ENCODE measurements around the gene NFIB. TPM values are rescaled to one million over a fixed set of nuclear protein-coding genes. Genes with fewer than 3 reads are reported as not detected.

NFIB gene
- total RNA-seq, 1 experiment from 2014 or later, result 14.3 TPM

DNA sequence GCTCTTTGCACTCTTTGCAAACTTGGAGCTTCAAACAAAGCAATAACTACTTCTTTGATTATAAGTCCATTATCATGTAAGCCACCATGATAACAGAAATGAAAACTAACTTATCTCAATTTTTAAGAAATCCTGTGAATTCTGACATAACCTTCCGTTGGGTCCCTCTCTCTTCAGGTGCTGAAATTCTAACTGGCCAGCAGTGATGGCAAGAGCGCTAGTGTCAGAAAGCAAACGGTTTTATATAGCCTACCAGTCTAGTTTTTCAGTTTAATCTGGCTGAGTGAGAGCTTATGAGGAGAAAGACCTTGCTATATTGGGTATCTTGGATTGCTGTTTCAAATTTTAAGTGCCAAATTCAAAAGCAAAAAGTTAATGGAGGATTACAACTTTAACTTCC, 13.4 kb downstream of the NFIB start:
- Histone ChIP-seq H3K23me2 (ENCODE audit: insufficient read length, low read depth, low read length, poor library complexity, severe bottlenecking) (no peaks in the 10 kb centered on the region), H3T11ph (ENCODE audit: low read length) (no peak overlapping the region), H2BK120ac (ENCODE audit: low read depth, low read length, poor library complexity, severe bottlenecking) (no peak overlapping the region), H3K9me3 (ENCODE audit: control insufficient read depth, low read depth, low read length) (no peaks in the 10 kb centered on the region), H3K4me1 (ENCODE audit: insufficient read depth, low read length) (peaks cover 5% of the 10 kb centered on the region; the same call in 1 of the 2 replicates), H3K4ac (ENCODE audit: low read depth, low read length) (no peak overlapping the region), H4K20me1 (ENCODE audit: control insufficient read depth, insufficient read depth, insufficient read length) (no peaks in the 10 kb centered on the region), H3K9ac (ENCODE audit: extremely low read depth, insufficient read length, low read length) (no peak overlapping the region), H3K4me2 (ENCODE audit: insufficient read depth, insufficient read length, low read length) (no peak overlapping the region), H3K79me1 (ENCODE audit: insufficient read depth, low read depth, low read length, poor library complexity, severe bottlenecking) (no peaks in the 10 kb centered on the region), H4K5ac (ENCODE audit: insufficient read length, low read depth, low read length) (no peak overlapping the region), H3K27me3 (ENCODE audit: insufficient read depth, low read length) (no peaks in the 10 kb centered on the region), H3K18ac (ENCODE audit: insufficient read length, low read depth, low read length) (no peak overlapping the region), H2BK20ac (ENCODE audit: low read depth, low read length, poor library complexity, severe bottlenecking) (no peak overlapping the region), H4K8ac (replicated peaks; ENCODE audit: insufficient read length, low read depth, low read length) (no peak overlapping the region), H2AFZ (ENCODE audit: low read length) (no peak overlapping the region), H3K23ac (ENCODE audit: insufficient read length, low read depth, low read length) (no peak overlapping the region), H4K91ac (ENCODE audit: insufficient read length, low read depth, low read length) (no peak overlapping the region), H2AK5ac (ENCODE audit: insufficient read length, low read length) (no peak overlapping the region), H2BK15ac (ENCODE audit: low read depth, low read length) (no peak overlapping the region), H3K79me2 (ENCODE audit: insufficient read depth, low read length) (no peaks in the 10 kb centered on the region), H2BK12ac (ENCODE audit: insufficient read length, low read depth, low read length) (no peak overlapping the region), H3K27ac (ENCODE audit: insufficient read length, low read depth, low read length) (no peak overlapping the region), H2BK5ac (ENCODE audit: insufficient read length, low read length) (no peak overlapping the region), H3K14ac (ENCODE audit: insufficient read depth, low read length) (no peak overlapping the region), H3K56ac (ENCODE audit: insufficient read length, low read depth, low read length) (no peak overlapping the region)
- TF ChIP-seq, protein P1, sequence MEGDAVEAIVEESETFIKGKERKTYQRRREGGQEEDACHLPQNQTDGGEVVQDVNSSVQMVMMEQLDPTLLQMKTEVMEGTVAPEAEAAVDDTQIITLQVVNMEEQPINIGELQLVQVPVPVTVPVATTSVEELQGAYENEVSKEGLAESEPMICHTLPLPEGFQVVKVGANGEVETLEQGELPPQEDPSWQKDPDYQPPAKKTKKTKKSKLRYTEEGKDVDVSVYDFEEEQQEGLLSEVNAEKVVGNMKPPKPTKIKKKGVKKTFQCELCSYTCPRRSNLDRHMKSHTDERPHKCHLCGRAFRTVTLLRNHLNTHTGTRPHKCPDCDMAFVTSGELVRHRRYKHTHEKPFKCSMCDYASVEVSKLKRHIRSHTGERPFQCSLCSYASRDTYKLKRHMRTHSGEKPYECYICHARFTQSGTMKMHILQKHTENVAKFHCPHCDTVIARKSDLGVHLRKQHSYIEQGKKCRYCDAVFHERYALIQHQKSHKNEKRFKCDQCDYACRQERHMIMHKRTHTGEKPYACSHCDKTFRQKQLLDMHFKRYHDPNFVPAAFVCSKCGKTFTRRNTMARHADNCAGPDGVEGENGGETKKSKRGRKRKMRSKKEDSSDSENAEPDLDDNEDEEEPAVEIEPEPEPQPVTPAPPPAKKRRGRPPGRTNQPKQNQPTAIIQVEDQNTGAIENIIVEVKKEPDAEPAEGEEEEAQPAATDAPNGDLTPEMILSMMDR (conservative IDR thresholded peaks at IDR 0.05), result no peak
- peaks cover 0 to 9% (median 2%) of the 10 kb centered on the region in 3 experiments; a peak in 3 of 7 replicates for H3K36me3 Mint-ChIP-seq (ENCODE audit: insufficient read depth in 1 of 3, low read depth in 3 of 3)
- DNase-seq, result no peak
- H3K27ac Mint-ChIP-seq, result no peak overlapping the region
- H3K9me3 Mint-ChIP-seq, result no peaks in the 10 kb centered on the region
- peaks cover 17 to 18% of the 10 kb centered on the region in 2 experiments for H3K4me1 Mint-ChIP-seq
- WGBS (ENCODE audit: extremely low coverage, insufficient read length, low lambda C conversion rate), result no CpG with 5 or more reads among the region's 3 CpGs
- no peak overlapping the region for H3K4me3 Mint-ChIP-seq
- H3K27me3 Mint-ChIP-seq (ENCODE audit: low read depth), result no peaks in the 10 kb centered on the region

Data from H9 (cell line).